DMS53 treated with DMSO at 0.1 percent for 48 hours (cell line): Measurements from ENCODE around the gene ACD.

Source experiments
- DNase-seq: peaks from one replicate; lab custom pipeline; 2025; ENCODE audit not compliant: unreplicated experiment; lab: John Stamatoyannopoulos, UW

ACD gene

DNA sequence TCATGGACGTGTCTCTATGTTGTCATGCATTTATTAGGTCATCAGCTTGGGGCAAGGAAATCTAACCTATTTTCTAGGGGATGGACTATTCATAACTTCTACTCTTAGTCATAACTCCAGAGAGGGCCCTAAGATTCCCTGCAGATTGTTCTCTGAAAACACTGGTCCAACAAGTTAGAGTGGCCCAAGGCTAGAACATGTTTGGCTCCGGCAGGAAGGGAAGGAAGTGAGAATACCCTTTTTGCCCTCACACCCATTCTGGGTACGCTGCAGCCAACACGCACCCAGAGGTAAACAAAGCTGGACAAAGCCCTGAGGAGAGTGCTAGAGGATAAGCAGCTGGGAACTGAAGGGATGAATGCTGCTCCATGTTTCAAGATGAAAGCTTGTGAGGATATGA is 16.5 kb upstream of the ACD start:
- no peak for DNase-seq

DNA sequence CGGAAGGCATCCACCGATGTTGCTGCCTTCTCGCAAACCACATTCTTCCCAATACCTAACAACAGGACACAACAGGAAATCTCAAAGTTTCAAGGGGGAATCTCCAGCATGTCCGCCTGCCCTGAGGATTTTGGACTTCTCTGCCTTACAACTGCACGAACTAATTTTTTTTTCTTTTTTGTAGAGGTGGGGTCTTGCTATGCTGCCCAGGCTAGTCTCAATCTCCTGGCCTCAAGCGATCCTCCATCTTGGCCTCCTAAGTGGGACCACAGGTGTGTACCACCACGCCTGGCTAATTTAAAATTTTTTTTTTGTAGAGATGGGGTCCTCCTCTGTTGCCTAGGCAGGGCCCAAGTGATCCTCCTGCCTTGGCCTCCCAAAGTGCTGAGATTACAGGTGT is 15.9 kb upstream of the ACD start:
- no peak for DNase-seq

DNA sequence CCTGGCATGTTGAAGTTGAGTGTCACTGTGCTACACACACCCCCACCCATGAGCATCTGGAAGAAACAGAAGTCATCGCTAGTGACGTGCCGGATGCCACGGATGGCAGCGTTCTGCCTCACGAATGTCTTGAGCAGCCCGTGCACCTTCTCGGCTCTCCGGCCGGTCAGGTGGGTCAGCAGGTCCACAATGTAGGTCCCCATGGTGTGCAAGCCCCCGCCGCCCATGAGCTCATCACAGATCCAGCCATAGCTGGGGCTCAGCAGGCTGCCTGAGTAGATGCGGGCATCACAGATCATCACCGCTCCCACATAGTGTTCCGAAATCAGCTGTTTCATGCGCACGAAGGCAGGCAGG is 15.5 kb upstream of the ACD start:
- DNase-seq = no peak

- DNase-seq = no peak
Observed at GRCh38 chr16:67674851-67675578, 15.0 kb upstream of the ACD start.

DNA sequence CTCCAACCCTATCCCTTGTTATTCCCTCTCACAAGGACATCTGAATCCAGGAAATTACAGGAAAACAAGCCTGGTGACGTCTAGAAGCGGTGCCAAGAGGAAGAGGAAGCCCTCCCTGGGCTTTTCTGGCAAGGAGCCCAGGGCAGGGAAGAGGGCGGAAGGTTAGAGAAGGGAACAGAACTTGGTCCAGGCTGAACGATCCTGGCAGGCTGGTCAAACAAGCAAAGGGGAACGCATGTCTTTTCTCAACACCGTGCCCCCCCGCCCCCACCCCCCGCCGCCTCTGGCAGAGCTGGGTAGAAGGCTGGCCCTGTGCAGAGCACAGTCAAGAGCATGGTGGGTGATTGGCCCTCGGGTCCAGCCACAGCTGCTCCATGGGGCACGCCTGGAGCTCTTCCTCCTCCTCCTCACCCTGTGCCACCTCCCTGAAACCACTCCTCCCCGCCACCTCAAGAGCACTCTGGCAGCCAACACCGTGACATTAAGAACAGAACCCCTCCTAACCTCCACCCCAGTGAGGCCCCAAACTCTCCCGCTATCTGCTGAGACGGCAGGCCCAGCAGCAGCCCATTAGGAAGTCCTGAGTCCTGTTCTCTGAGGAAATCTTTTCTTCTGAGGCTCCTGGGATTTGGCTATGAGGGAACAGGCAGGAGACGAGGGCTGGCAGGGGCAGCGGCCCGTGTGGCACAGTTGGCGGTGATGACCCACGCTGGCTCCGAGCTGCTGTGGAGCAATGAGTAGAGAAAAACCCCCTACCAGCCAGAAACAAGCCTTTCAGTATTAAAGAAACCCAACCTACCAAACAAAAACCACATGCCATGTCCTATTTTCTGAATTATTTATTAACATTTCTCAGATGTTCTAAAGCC is 13.9 kb upstream of the ACD start:
- DNase-seq = peak; percentile 21

DNA sequence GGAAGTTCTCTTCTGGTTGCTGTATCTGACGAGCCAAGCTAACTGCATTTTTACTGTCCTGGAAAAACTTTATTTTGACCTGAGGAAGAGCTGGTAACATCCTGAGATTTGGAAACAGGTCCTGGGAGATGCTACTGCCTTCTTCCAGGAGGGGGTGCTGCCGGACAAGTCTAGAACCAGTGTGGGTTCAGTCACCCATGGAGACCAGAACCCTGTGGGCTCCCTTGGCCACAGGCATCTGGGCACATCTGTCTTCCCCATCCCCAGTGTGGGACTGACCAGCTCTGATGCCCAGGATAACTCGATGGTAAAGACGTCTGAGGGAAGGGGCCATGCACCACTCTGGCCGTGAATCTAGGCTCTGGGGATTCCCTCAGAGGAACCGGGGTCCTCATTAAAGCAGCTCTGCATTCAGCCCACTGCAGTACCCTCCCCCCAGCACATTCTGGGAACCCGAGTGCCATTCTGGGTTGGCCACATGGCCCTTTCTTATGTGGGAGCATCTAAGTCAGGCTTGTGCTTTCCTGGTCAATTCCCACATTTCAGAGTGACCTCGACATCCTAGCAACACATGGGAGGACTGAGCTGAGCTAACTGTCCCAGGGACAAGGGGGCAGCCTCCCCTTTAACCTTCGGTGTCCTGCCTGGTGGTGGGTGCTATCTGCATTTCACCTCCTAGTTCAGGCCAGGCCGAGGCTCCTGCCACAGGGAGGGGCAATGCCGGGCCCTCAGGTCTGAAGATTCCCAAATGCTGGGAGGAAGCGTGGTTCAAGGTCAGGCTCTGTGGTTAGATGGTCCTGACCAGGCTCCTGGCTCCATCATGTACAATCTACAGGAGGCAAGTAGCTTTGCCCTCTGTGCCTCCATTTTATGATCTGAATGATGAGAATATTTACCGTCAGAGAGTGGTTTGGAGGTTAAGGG is 12.9 kb upstream of the ACD start:
- DNase-seq = peak; percentile 12

GRCh38 chr16:67672306-67672705 is 12.2 kb upstream of the ACD start:
- no peak for DNase-seq

DNA sequence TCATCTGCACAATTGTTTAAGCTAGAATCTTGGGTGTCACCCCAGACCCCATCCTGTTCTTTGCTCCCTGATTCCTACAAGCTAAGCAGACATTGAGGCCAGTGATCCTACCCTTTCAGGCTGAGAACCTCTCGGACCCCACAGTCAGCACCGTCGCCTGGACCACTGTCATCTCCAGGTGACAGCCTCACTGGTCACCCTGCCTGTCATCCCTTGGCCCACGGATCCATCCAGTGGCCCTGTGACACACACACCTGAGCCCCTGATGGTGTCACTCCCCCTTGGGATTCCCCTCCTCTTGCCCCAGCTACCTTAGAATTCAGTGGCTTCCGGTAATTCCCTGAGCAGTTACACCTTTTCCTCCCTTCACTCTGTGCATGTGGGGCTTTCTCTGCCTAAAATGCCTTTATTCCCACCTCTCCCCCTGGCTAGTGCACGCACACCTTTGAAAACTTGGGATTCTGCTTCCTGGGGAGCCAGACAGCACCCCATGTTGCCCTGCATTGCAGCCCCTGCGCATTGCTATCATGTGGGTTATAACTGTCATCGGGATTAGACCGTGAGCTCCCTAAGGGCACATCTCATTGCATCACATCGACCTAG is 9.5 kb upstream of the ACD start:
- DNase-seq = no peak

DNA sequence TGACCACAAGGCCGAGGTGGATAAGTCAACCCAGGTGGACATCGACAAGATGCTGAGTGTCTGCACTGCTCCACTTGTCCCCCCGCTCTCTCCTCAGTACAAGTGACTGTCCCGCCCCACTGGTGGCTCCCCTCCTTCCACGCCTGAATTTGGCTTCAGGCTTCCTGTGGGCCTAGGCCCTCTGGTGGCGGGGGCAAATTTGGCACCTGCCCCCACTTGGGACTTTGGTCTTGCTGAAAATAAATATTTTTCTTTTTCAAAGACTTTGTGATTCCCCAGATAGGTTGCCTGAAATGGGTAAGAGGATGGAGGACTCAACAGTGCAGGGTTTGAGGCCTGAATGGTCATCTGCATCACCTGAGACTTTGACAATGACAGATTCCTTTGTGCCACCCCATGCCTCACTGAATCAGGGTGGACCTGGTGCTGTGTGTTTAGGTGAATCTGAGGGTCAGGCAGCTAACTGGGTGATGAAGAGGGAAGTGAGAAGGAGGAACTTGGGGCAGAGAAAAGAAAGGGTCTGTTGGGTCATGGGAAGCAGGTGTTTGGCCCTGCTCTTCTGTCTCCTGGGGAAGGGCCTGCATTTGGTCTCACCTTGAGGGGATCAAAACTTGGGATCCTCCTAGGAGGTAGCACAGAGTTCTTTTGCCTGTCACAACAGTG is 8.6 kb upstream of the ACD start:
- no peak for DNase-seq

DNA sequence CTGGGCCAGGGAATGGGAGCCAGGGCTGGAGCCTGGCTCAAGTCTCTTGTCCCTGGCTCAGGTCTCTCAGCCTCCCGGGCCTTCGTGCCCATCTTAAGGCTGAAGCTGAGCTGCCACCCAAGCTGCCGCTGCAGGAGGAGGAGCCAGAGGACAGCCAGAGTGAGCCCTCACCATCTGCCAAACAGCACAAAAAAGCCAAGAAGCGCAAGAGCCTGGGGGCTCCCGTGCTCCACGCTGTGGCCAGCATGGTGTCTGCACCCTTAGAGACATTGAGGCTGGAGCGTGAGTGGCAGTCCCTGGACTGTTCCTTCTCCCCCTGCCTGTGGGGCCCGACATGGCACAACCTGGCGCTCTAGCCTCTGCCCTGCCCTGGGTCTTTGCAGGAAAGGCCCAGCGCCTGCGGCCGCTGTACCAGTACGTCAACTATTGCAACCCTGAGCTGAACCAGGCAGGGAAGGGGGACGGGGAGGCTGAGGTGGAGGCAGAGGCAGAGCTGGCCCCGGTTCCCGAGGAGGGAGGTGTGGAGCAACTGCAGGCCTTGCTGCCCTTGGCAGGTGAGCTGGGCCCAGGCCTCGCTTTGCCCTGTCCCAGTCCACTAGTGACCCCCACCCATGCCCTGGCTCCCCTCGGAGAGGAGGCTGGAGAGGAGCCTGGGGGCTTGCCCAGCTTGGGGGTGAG is 7.9 kb upstream of the ACD start:
- DNase-seq = peak; percentile 87

GRCh38 chr16:67667453-67667816 is 7.4 kb upstream of the ACD start:
- DNase-seq = no peak

DNA sequence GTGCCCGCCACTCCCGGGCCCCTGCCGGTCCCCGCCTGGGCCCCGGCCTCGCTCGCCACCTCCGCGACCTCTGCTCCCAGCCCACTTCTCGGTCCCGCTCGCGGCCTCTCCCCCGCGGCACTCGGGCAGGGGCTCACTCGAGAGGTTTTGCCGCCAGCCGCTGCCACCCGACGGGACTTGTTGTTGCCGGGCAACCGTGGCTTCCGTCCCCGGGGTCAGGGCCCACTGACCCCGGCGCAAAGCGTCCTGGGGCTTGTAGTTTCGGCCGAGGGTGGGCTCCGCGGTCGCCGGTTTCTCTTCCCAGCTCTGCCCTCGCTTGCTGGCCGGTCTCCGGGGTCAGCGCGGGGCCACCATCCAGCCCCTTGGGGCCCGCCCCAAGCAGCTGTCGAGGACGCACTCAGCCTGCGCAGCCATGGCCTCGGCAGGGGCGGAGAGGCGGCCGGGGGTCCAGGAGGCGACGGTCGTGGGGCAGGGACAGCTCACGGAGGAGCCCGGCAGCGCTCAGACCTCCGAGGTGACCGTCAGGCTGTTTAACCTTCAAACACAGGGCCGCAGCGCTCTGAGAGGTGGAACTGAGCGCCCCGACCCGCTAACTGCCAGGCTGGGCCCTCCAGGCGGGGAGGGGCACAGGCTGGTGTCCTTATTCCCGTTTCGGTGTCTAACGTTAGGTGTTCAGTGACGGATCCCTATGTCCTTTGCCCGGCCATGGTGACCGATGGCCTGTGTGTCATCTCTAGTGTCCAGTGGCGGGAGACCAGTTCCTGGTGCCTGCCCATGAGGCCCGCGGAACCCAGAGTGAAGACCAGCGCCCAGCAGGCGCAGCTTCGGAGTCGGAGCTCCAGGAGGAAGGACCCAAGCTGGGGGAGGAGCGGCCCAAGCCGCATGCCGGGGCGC is 6.7 kb upstream of the ACD start, which contains the start of the genes C16orf86 and ENKD1:
Gene C16orf86, plus strand, starts transcription at position 256 of the 894 bp plus-strand sequence. Its CDS starts 157 bp downstream, at position 413.
Gene ENKD1, minus strand, starts transcription at position 192 of the 894 bp plus-strand sequence. CDS start 308 bp downstream, outside the sequence.
- peak; percentile 37 for DNase-seq

GRCh38 chr16:67666032-67666551 is 6.0 kb upstream of the ACD start:
- DNase-seq = no peak

DNA sequence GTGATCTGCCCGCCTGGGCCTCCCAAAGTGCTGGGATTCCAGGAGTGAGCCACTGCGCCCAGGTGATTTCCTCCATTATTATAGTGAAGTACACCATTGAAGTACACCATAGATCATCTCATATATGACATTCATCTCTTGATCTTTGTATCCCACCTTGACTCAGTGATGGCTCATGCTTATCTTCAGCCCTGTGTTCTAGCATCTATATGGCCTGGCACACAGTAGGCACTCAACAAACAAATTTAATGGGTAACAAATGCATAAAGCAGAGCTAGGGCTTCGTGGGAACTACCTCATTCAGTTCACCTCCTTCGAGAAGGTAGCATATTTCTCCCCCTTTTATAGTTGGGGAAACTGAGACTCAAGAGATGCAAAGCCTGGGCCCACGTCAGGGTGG is 5.5 kb upstream of the ACD start:
- DNase-seq = no peak

GRCh38 chr16:67664871-67665270 is 4.8 kb upstream of the ACD start:
- no peak for DNase-seq

- DNase-seq = no peak
Observed at GRCh38 chr16:67664258-67664657, 4.2 kb upstream of the ACD start.

DNA sequence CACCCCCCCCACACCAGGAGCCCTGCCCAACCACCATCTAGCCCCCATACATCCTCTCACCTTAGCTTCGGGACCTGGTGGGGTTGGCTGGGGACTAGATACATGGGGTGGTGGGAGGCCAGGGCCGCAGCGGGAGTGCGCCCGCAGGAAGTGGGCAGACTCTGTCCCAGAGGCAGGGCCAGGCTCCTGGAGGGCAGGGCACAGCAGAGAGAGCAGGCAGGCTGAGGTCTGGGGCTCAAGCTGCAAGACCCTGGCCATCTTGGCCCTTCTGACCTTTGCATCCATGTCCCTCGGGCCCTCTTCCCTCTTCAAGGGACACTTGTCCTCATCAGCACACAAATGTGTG is 3.8 kb upstream of the ACD start:
- no peak for DNase-seq

- DNase-seq = no peak
Observed at GRCh38 chr16:67663151-67663876, 3.3 kb upstream of the ACD start.
